Measurements from ENCODE around the gene TAOK3. TPM values are rescaled to one million over a fixed set of nuclear protein-coding genes. Genes with fewer than 3 reads are reported as not detected.

TAOK3 gene
- total and polyA plus RNA-seq, 2 of the 8 experiments (the other 6 are each of a cell fraction or from before 2014, with no cell fraction given): 5.2 to 9.3 TPM

GRCh38 chr12:118282767-118283166 lies 89.9 kb downstream of the TAOK3 start (continued):
- no peak for TF ChIP-seq CHD7 (IDR thresholded peaks at IDR 0.05; ENCODE audit: insufficient replicate concordance, low read length)
